Measurements from ENCODE around the gene ADPRM.
"Not testable (repeated sequence)": the region's sequence is repeated elsewhere in the genome, so short reads cannot be mapped to it uniquely, and the experiment has no call there.

Gene ADPRM, protein sequence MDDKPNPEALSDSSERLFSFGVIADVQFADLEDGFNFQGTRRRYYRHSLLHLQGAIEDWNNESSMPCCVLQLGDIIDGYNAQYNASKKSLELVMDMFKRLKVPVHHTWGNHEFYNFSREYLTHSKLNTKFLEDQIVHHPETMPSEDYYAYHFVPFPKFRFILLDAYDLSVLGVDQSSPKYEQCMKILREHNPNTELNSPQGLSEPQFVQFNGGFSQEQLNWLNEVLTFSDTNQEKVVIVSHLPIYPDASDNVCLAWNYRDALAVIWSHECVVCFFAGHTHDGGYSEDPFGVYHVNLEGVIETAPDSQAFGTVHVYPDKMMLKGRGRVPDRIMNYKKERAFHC

DNA sequence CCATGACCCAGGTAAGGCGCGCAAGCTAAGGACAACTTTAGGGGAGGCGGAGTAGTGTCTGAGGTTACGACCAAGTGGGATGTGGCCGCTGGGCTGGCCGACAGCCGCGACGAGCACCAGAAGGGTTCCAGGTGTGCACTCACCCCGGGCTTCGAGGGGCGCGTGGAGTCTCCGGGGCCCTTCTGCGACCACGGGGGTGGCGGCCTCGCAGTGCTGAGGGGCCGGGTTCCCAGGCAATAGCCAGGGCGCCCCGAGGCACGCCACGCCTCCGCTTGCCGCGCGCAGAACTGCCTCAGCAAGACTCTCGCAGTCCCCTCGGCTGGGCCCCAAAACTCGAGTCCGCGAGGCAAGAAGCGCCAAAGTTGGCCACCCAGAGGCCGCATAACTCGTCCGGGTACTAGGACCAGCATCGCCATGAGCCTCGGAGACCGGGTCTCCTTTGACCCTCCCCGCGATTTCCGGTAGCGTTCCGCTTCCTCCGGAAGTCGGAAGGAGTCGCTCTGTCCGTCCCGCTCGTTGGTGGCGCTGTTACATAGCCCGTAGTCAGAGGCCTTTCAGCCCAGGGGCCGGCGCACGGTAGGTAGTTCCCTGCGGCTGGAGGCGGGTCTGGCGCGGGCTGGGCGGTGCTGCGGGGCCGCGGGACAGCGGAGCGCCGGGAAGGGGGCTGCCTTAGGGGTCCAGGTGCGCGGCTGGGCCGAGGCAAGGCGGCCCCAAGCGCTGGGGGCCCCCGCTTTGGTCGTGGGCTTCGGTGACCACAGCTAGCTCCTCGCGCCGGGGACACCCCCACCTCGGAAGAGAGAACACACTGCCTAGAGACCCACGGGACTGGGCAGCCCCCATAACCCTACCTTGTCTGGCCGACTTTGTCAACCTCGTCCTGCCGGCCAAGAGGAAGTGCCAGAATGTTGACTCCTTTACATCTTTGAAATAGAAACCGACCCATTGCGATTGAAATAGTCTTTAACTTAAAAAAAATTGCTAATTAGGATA lies at the start of gene ADPRM, which contains the start of gene SCO1:
ADPRM (plus strand) TSS at position 503 of the 990 bp plus-strand sequence. CDS start 7,333 bp downstream, outside the sequence.
SCO1 (minus strand) TSS at position 442 of the 990 bp plus-strand sequence; CDS start at position 416, 26 bp downstream.
- DNase-seq = peak; percentile 68

DNA sequence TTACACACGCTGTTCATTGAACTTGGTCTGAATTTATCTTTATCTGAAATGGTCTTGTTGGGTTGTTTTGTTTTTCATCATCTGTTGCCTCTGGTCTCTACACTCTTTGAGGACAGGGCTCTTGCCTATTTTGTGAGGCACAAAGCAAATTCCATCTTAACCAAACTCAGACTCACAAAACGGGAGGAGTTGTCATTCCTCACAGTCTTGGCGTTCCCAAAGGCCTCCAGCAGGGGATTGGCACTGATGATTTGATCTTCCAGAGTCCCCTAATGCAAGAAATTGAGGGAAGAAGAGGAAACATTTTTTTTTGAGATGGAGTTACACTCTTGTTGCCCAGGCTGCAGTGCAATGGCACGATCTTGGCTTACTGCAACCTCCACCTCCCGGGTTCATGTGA lies 49.0 kb upstream of the ADPRM start:
- DNase-seq = no peak

DNA sequence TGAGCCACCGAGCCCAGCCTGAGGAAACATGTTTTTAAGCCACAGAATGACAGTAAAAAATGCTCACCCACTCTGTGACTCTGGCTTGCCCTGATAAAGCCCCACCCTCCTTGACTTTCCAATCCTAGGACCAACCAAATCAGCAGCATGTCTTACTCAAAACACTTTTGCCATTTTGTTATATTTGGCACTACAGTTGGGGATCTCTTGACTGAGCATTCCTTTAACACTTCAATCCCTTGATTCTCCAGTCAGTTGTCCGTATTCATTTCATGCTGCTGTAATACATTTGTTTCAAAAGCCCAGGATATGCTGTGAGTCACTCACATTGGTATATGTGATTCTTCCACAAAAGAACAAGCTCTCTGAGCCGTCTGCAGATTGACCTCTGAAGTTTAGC lies 48.4 kb upstream of the ADPRM start:
- no peak for DNase-seq

- no peak for DNase-seq
Measured at GRCh38 chr17:10649602-10650001, 47.8 kb upstream of the ADPRM start.

DNA sequence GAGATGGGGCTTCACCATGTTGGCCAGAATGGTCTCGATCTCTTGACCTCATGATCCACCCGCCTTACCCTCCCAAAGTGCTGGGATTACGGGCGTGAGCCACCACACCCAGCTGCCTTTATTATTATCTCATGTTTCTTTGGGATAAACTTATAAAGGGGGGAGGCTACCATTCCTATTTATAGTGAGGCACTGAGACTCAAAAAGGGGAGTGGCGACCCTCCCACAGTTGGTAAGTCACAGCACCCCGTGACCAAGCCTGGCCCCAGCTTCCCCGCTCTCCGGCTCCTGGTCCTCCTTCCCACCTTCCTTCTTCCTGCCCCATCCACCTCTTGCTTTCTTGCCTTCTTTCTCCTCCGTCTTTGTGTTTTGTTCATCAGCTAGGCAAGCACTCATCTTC lies 45.5 kb upstream of the ADPRM start:
- no peak for DNase-seq

- DNase-seq = no peak
Measured at GRCh38 chr17:10652984-10653659, 44.3 kb upstream of the ADPRM start.

- no peak for DNase-seq
Measured at GRCh38 chr17:10653987-10654386, 43.4 kb upstream of the ADPRM start.

DNA sequence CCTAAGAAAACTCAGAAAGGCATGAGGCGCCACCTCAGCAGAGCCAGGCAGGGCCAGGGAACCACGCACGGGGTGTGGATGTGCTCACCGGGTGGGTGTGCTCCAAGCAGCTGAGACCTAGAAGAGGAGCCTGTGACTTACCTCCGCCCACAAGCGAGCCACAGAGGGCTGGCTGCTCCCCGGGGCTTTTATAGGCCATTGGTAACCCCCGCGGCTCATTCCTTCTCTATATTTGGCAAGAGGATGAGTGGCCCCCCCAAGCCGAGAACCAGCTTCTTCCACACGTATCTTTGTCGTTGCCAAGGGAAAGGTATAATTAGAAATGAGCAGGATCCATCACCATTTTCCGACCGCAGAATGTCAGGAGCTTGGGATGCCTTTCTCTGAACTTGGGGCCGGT lies 40.2 kb upstream of the ADPRM start, which contains the start of gene MYH3:
MYH3 (minus strand) TSS at position 162 of the 400 bp plus-strand sequence. CDS start 2,245 bp downstream, outside the sequence.
- no peak for DNase-seq

DNA sequence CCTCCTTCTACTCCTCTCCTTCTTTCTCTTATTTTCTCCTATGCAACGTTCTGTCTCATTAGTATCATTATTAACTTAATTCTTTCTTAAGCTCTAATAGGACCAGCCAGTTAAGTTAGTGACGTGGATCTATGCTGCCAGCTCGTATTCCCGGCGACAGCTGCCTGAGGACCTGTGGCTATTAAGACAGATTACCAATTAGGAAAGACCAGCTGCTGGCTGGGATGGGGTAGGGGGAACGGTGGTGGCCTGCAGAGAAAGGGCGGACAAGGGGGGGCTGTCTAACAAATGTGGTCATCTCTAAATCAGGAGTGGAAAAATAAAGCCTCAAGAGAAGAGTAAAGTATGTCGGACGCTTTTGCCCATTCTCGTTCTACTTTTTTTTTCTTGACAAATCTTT lies 39.5 kb upstream of the ADPRM start:
- DNase-seq = no peak

DNA sequence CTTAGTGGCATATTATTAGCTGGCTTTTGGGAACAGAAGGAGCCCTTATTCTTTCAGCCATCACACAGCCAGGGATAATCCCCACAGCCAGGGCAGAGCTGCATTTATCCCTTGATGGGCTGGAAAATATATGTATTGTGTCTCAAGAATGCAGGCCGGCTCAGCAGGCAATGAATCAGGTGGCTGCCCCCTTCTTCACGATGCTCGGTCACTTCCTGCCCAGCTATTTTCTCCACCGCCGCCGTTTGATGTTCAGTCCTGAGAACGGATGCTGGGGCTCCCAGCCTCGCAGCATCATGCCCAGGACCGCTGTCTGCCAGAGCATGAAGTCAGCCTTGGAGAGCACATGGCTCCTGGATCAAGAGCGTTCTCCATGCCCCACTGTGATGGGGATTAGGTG lies 36.0 kb upstream of the ADPRM start:
- no peak for DNase-seq

DNA sequence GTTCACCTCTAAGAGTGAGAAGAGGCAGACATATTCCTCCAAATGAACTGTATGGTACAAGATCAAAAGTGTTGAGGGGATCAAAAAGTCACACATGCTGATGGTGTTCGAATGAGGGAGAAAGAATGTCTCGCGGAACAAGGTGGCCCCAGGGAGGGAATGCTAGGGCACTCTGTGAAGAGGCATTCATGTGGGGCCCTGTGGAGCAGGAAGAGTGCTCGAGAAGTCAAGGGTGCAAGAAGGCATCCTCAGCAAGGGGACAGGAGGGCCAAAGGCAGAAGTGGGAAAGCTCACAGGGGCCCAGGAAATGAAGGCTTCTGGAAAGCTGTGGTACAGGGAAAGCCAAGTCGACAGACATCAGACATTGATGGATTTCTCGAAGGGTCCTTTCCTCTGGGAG lies 34.2 kb upstream of the ADPRM start:
- DNase-seq = no peak

GRCh38 chr17:10664571-10664970 lies 32.8 kb upstream of the ADPRM start:
- no peak for DNase-seq

GRCh38 chr17:10666906-10667305 lies 30.5 kb upstream of the ADPRM start:
- no peak for DNase-seq

DNA sequence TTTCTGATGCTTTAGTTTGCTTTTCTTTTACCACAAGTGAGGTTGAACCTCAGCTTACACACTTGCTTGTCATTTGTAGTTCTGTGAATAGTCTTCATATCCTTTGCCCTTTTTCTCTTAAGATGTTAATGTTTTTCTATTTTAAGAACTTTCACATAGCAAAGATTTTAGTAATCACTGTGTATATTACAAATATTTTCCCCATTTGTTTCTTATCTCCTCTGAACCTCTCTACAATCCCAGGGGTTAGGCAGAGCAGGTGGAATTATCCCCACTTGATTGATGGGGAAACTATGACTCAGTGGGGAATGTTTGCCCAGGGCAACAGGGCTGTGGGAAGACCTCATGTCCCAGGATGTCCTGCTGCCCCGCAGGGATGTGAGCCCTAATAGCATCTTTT lies 28.6 kb upstream of the ADPRM start:
- no peak for DNase-seq

DNA sequence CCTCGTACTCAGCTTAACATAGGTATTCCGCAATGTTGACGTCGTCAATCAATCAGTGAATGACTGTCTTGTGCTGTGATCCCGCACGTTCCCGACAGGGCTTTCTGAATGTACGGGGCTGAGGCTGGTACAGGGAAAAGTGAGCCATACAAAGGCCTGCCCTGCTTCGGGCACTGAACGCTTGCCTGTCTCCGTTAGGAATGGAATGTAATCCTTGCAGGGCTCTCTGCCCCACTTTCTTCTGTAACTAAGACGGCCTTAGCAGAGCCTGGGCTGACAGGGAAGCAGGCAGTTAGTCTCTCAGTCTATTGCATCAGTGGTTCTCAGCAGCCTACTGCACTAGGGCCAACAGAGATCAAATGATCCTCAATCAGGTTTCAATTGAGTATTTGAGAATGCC lies 24.1 kb upstream of the ADPRM start:
- no peak for DNase-seq

- DNase-seq = no peak
Measured at GRCh38 chr17:10674704-10675103, 22.7 kb upstream of the ADPRM start.

DNA sequence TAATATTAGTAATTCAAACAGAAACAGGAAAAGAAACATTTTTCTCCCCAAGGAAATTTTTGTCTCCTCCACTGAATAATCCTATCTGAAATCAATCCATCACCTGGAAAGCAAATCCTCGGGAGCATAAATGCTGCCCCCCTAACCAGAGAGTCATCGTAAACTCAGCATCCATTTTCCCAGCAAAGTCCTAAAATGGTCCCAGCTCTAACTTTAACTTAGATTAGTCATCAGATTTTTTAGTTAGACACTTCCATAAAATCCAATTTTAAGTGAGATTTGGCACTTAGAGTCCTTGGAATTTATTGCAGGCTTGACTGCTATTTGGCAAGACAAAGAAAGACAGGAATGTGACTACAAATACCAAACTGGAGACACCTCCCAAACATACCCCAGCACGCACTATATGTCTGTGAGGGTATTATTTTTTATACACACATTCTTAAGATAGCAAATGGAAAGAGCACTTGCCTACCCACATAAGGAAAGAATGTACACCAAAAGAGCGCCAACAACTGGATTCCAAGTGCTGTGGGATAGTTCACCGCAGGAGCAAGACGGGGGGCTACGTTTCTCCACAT lies 15.4 kb upstream of the ADPRM start:
- no peak for DNase-seq

DNA sequence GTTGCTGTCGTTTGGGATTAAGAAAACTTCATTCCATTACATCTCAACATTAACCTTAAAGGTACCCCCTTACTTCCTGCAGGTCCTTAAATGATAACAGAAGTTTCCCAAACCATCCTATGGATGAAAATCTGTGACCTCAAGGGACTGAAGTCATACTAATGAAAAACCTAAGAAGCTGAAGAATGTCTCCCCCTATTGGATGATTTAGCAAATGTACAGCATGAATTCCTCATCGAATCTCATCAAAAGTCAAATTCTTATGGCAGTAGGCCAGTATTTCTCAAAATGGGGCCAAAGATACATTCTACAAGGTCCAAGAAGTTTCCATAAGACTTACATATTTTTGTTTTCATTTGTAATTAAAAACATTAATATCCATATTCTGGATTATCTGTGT lies 13.5 kb upstream of the ADPRM start:
- no peak for DNase-seq

- no peak for DNase-seq
Measured at GRCh38 chr17:10687499-10687898, 9.9 kb upstream of the ADPRM start.

- DNase-seq = not testable (repeated sequence)
Measured at GRCh38 chr17:10695875-10696407, 1.5 kb upstream of the ADPRM start.

- DNase-seq = no peak
Measured at GRCh38 chr17:10698096-10698818, 863 bp downstream of the ADPRM start.

DNA sequence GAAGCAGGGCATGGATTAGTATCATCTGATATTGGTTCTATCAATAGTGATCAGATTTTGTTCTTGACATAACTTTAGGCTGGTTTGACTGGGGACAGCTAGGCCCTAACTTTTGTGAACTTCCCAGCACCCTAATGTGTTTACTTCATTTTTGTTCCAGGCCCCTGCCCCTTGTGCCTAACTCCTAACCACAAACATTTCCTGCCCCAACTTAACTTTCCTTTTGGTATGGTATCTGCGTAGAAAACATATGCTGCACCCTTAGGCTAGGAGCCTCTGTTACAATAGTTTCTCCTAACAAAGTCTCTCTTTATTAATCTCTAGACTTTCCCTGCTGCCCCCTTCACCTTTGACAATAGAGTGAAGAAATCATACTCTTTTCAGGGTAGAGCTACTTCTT lies 2.5 kb downstream of the ADPRM start:
- no peak for DNase-seq

Data from GOT3 (cell line).